Neural progenitor cell (in vitro differentiated cells): ENCODE results near the gene SOCS3.

Source experiments
- CTCF ChIP-seq: fragments of 200-600 bp; sonication (generic); IDR thresholded peaks from 2 replicates; pipeline ENCODE4 v1.5.1; 2017; ENCODE audit warnings: antibody characterized with exemption, mild to moderate bottlenecking
- EZH2phosphoT487 ChIP-seq: fragments of 200-600 bp; sonication (generic); IDR thresholded peaks from 2 replicates; pipeline ENCODE4 v1.6.1; 2017; ENCODE audit warnings: antibody characterized with exemption

- TF ChIP-seq CTCF (no peak), EZH2phosphoT487 (no peak)
These were observed 24.0 kb upstream of the SOCS3 start for GRCh38 chr17:78383725-78384471.
